Measurements from ENCODE around the gene GBE1.

Gene GBE1

GRCh38 chr3:81699536-81700320 lies 61.7 kb downstream of the GBE1 start:
- no peak for DNase-seq (ENCODE audit: low read depth)

- no peak for DNase-seq (ENCODE audit: low read depth)
Observed at GRCh38 chr3:81696090-81696489, 65.4 kb downstream of the GBE1 start.

- no peak for DNase-seq (ENCODE audit: low read depth)
Observed at GRCh38 chr3:81695302-81695701, 66.1 kb downstream of the GBE1 start.

- DNase-seq (ENCODE audit: low read depth), result no peak
Observed at GRCh38 chr3:81694662-81695061, 66.8 kb downstream of the GBE1 start.

DNA sequence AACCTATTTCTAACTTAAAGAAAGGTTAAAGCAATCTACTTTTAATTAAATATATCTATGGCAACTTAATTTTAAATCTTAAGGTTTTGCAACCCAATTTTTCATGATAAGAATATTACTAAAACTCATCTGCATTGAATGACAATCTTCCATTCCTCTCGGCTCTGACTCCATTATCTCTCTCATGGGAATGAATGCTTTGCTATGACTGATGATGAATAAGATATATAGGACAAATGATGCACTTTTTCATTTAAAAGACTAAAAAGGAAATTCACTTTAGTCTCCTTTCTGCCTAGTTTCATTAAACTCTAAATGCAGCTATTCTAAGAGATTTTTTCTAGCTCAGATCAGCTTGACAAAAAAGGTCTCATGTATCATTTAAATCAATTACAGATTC lies 68.7 kb downstream of the GBE1 start:
- no peak for DNase-seq (ENCODE audit: low read depth)

- DNase-seq (ENCODE audit: low read depth), result no peak
Observed at GRCh38 chr3:81689617-81690016, 71.8 kb downstream of the GBE1 start.

- no peak for DNase-seq (ENCODE audit: low read depth)
Observed at GRCh38 chr3:81684751-81685395, 76.6 kb downstream of the GBE1 start.

- DNase-seq (ENCODE audit: low read depth), result no peak
Observed at GRCh38 chr3:81676706-81677456, 84.6 kb downstream of the GBE1 start.

GRCh38 chr3:81674690-81675089 lies 86.8 kb downstream of the GBE1 start:
- DNase-seq (ENCODE audit: low read depth), result no peak

DNA sequence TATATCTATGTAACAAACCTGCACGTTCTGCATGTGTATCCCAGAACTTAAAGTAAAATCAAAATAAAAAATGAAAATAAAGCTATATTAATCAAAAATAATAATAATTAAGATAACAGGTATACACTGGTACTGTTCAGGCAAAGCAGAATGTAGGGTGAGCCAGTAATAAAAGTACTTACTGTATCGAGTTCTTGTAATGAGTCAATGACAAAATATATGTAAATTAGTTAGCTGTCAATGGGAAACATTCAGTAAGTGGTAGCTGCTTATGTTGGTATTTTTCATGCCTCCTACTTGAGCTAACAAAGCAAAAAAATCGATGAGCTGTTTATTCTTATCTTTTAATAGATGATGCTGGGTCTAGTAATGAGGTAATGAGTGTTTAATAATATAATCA lies 93.2 kb downstream of the GBE1 start:
- DNase-seq (ENCODE audit: low read depth), result no peak

GRCh38 chr3:81666502-81667121 lies 94.8 kb downstream of the GBE1 start:
- no peak for DNase-seq (ENCODE audit: low read depth)

DNA sequence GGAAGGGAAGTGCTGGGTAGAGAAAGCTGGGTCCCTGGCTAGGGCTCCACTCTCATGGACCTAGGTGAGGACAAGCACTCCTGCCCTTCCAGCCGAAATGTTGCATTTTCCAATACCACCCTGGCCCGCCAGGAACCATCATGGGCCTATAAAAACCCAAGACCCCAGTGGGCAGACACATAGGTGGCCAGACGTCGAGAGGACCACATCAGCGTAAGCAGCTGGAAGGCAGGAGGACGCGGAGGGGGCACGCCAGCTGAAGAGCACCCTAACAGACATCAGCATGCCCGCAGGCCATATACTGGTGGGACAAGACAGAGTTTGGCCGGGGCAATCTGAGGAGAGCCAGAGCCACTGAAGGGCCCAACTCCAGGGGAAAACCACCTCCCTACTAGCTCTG lies 98.3 kb downstream of the GBE1 start:
- DNase-seq (ENCODE audit: low read depth), result no peak

- DNase-seq (ENCODE audit: low read depth), result no peak
Observed at GRCh38 chr3:81660036-81660435, 101.4 kb downstream of the GBE1 start.

DNA sequence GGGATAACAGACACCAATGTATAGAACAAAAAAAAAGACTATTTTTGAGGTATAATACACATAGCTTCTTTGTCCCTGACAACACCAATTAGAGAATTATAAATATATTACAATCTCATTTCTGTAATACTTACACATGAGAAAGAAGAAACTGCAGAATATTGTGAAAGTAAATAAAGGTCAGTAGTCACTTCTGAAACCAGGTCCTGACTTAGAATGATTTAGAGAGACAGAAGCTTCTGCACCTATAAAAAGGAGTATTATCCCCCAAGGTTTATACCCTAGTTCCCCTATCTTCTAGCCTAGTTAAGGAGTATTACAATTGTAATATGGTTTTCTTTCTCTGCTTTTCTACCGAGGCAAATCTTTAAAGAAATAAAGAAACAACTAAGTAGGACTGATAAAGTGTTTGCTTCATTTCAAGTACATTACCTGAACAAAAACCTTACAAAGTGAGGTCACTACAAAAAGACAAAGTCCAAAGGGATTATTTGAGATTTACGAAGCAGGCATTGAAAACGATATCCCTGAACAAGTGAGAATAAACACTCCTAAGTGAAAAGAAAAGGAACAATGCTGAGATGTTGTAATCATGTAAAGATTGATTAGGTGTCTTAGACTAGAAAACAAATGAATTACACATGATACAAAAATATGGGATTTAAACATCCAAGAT lies 103.0 kb downstream of the GBE1 start:
- DNase-seq (ENCODE audit: low read depth), result no peak

DNA sequence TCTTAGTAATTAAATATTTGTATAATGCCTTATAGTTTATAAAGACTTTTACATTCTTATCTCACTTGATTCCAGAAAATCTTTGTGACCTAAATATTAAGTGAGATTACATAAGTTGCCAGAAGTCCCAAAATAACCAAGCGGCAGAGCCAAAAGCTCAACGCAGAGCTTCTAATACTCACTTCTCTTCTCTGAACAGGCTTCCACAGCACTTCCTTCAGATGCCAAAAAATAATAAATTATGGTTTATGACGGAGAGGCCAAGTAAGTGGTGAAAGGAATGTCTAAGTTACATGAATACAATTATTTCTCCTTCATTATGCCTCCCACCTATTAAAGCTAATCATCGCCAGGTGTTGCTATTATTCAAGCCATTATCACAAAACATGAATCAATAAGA lies 110.3 kb downstream of the GBE1 start:
- no peak for DNase-seq (ENCODE audit: low read depth)

- DNase-seq (ENCODE audit: low read depth), result no peak
Observed at GRCh38 chr3:81650187-81650586, 111.3 kb downstream of the GBE1 start.

GRCh38 chr3:81645248-81645647 lies 116.2 kb downstream of the GBE1 start:
- DNase-seq (ENCODE audit: low read depth), result no peak

DNA sequence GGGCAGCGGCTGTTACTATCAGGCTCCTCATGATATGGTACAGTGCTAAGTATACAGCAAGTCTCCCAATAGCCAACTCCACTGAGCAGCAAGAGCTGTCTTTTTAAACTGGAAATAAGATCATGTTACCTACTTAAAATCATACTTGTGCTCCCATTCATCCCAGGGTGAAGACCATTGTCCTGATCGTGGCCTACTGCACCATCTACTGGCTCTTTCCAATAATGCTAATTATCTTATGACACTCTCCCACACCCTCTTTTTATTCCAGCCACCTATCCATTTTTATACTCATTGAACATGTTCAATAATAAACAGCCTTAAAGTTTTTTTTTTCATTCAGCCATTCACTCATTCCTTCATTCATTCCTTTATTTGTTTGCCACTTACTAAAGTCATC lies 117.7 kb downstream of the GBE1 start:
- no peak for DNase-seq (ENCODE audit: low read depth)

DNA sequence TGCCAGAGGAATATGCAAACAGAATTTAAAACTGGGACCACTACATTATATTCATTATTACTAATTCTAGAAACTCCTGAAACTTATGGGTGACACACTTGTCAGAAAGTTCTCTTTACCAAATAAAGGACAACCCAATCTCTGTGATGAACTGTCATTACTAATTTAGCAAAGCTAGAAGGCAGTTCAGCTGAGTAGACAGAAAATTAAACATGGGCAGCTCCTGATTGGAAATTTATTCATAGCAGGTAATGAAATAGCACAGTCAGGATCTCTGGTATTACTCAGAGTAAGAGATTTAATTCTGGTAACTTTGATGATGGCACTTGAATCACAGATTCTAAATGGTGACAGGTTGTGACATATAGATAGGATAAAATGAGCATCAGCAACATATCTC lies 123.0 kb downstream of the GBE1 start:
- DNase-seq (ENCODE audit: low read depth), result no peak

DNA sequence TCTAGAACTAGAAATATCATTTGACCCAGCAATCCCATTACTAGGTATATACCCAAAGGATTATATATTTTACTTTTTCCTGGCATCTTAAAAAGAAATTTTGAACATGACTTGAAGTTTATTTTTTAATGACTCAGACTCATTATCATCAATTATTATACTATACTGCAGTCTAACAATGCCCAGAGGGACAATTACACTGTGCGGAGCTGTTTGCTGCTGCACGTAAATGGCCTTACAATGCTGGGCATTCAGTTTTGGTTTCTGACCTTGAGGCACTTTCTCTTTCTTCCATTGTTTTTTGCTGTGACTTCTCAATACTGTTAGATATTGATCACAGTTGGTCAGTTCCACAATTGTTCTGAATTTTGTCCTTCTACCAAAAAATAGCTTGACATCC lies 128.8 kb downstream of the GBE1 start:
- no peak for DNase-seq (ENCODE audit: low read depth)

- DNase-seq (ENCODE audit: low read depth), result no peak
Observed at GRCh38 chr3:81624756-81625155, 136.7 kb downstream of the GBE1 start.

- DNase-seq (ENCODE audit: low read depth), result no peak
Observed at GRCh38 chr3:81622395-81622794, 139.1 kb downstream of the GBE1 start.
